GM12892 (cell line): Measurements from ENCODE around the gene TBL1X.

Source experiments
- POLR2A ChIP-seq: IDR thresholded peaks from 2 replicates; pipeline ENCODE4 v1.6.1; 2011; ENCODE audit warnings: low read depth, low read length, control low read depth
- POLR2AphosphoS5 ChIP-seq: IDR thresholded peaks from 2 replicates; pipeline ENCODE4 v1.6.1; 2011; ENCODE audit warnings: low read depth, low read length, control low read depth

DNA sequence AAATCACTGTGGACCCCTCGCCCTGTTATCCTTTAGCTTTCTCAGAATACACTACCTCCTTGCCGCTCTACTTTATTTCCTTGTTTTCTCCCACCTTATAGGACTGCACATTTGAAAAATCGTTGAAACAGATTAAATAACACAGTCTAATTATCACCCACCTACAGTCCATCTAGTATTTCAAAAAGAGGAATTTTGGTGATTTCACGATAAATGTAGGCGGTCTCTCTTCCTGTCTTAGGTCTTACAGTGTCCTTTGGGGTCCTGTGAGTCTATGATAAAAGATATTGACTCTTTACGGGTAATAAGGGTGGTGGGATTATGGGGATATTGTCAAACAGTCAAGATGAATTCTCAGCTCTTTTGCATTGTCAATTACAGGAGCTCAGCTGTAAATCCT, 2.4 kb upstream of the TBL1X start:
- TF ChIP-seq POLR2AphosphoS5 (no peak), POLR2A (no peak)
